Brain microvascular endothelial cell (primary cell): ENCODE measurements around the gene OR2AK2.

Source experiments
- DNase-seq: peaks from one replicate; pipeline ENCODE4 v3.0.0-alpha.2; 2020
- H3K27ac ChIP-seq: fragments of 250-450 bp; sonication (Bioruptor Pico); 2 replicates; pipeline ENCODE4 v1.5.1; 2020; ENCODE audit warnings: mild to moderate bottlenecking, moderate library complexity
- H3K27me3 ChIP-seq: fragments of 250-450 bp; sonication (Bioruptor Pico); replicated peaks from 2 replicates; pipeline ENCODE4 v1.5.1; 2020; ENCODE audit warnings: mild to moderate bottlenecking
- H3K36me3 ChIP-seq: fragments of 250-450 bp; sonication (Bioruptor Pico); replicated peaks from 2 replicates; pipeline ENCODE4 v1.5.1; 2020; ENCODE audit warnings: mild to moderate bottlenecking
- H3K4me3 ChIP-seq: 2 replicates; pipeline ENCODE4 v1.5.1; 2011; ENCODE audit warnings: low read depth, mild to moderate bottlenecking, control low read depth, low read length, moderate library complexity
- CTCF ChIP-seq: IDR thresholded peaks from 2 replicates; pipeline ENCODE4 v1.5.1; 2011; ENCODE audit warnings: low read depth, mild to moderate bottlenecking, moderate library complexity, low read length, control low read depth, inconsistent platforms; ENCODE audit errors: missing control alignments
- in situ Hi-C: cut with HindIII; loops from 2 replicates; pipeline ENCODE4 v1.10.0; 2017; ENCODE audit warnings: low sequenced_read_pairs, low pct_ligation_motif_present

The OR2AK2 gene, protein sequence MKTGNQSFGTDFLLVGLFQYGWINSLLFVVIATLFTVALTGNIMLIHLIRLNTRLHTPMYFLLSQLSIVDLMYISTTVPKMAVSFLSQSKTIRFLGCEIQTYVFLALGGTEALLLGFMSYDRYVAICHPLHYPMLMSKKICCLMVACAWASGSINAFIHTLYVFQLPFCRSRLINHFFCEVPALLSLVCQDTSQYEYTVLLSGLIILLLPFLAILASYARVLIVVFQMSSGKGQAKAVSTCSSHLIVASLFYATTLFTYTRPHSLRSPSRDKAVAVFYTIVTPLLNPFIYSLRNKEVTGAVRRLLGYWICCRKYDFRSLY

GRCh38 chr1:247964933-247965332 is at the start of gene OR2AK2:
TSS of gene OR2AK2 (plus strand) at chr1:247965233. CDS start at chr1:247965377, 144 bp downstream.
- in situ Hi-C loops = no loop called here
- Histone ChIP-seq H3K27me3 (no peaks in the 10 kb centered on the region), H3K4me3 (no peak within 1 kb of the TSS), H3K36me3 (no peaks in the 10 kb centered on the region), H3K27ac (no peak within 1 kb of the TSS)
- DNase-seq = no peak
- TF ChIP-seq CTCF = no peak

GRCh38 chr1:247919952-247920351 is 45.1 kb upstream of the OR2AK2 start, which contains the start of gene OR2T8:
TSS of gene OR2T8 (plus strand) at chr1:247920252. CDS start at chr1:247921018, 766 bp downstream.
- Histone ChIP-seq H3K27ac (no peak within 1 kb of the TSS), H3K27me3 (no peaks in the 10 kb centered on the region), H3K36me3 (no peaks in the 10 kb centered on the region), H3K4me3 (no peak within 1 kb of the TSS)
- in situ Hi-C loops = no loop called here
- DNase-seq = no peak
- no peak for TF ChIP-seq CTCF

GRCh38 chr1:247923941-247924340 is 41.1 kb upstream of the OR2AK2 start:
- H3K27me3 ChIP-seq = no peaks in the 10 kb centered on the region
- TF ChIP-seq CTCF = no peak
- no peak overlapping the region for H3K4me3 ChIP-seq
- DNase-seq = no peak
- in situ Hi-C loops = no loop called here
- H3K36me3 ChIP-seq = no peaks in the 10 kb centered on the region
- H3K27ac ChIP-seq = no peak overlapping the region

GRCh38 chr1:247924868-247925267 is 40.2 kb upstream of the OR2AK2 start, which contains the start of gene OR2AJ1:
TSS of gene OR2AJ1 (plus strand) at chr1:247924889. CDS start at chr1:247933769, 8,880 bp downstream.
- no peaks in the 10 kb centered on the region for H3K27me3 ChIP-seq
- in situ Hi-C loops = no loop called here
- H3K36me3 ChIP-seq = no peaks in the 10 kb centered on the region
- DNase-seq = no peak
- TF ChIP-seq CTCF = no peak
- H3K4me3 ChIP-seq = no peak within 1 kb of the TSS
- no peak within 1 kb of the TSS for H3K27ac ChIP-seq

GRCh38 chr1:247933989-247934388 is 31.0 kb upstream of the OR2AK2 start:
- no peaks in the 10 kb centered on the region for H3K36me3 ChIP-seq
- no peak overlapping the region for H3K27ac ChIP-seq
- H3K4me3 ChIP-seq = no peak overlapping the region
- no peaks in the 10 kb centered on the region for H3K27me3 ChIP-seq
- no peak for TF ChIP-seq CTCF
- DNase-seq = no peak
- in situ Hi-C loops = no loop called here
